ENCODE results near the gene ABCC6. TPM values are rescaled to one million over a fixed set of nuclear protein-coding genes. Genes with fewer than 3 reads are reported as not detected.
"Not testable (repeated sequence)": the region's sequence is repeated elsewhere in the genome, so short reads cannot be mapped to it uniquely, and the experiment has no call there.

ABCC6 gene
- total RNA-seq, 1 experiment from 2014 or later = 0.73 TPM

DNA sequence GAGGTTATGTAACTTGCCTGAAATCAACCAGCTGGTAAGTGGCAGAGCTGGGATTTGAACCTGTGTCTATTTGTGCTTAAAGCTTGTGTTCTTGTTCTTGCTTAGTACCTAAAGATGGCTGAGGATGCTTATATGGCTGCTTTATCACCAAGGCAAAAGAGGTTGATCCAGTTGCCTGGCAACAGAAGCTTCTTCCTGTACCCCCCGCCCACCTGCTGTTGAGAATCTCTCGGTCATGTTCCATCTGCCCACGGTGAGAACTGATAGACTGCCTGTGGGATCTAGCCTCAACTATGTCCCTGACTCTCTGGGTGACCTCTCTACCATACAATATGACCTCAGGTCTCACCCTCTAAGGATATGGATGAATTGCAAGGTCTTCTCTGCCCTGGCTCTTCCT, 60.7 kb downstream of the ABCC6 start:
- Histone ChIP-seq H3F3A (ENCODE audit: low read length, unreplicated experiment) (no peaks in the 10 kb centered on the region), H3K4me3 (ENCODE audit: low read length) (no peak overlapping the region), H3K4me2 (ENCODE audit: low read length) (no peak overlapping the region), H4K20me1 (ENCODE audit: low read length) (no peaks in the 10 kb centered on the region), H3K36me3 (ENCODE audit: low read depth, low read length) (no peaks in the 10 kb centered on the region), H3K27me3 (ENCODE audit: low read length) (no peaks in the 10 kb centered on the region), H3K4me1 (ENCODE audit: insufficient read depth, low read length) (no peaks in the 10 kb centered on the region), H3K79me2 (ENCODE audit: low read length) (no peaks in the 10 kb centered on the region), H2AFZ (ENCODE audit: low read length) (no peak overlapping the region), H3K9me2 (replicated peaks; ENCODE audit: low read length) (no peaks in the 10 kb centered on the region), H3K9ac (ENCODE audit: low read length) (no peak overlapping the region), H3K27ac (ENCODE audit: low read length) (no peak overlapping the region), H3K9me3 (ENCODE audit: low read length) (no peaks in the 10 kb centered on the region)
- CTCF ChIA-PET = no interaction called here
- no peak for DNase-seq
- TF ChIP-seq, protein P1, sequence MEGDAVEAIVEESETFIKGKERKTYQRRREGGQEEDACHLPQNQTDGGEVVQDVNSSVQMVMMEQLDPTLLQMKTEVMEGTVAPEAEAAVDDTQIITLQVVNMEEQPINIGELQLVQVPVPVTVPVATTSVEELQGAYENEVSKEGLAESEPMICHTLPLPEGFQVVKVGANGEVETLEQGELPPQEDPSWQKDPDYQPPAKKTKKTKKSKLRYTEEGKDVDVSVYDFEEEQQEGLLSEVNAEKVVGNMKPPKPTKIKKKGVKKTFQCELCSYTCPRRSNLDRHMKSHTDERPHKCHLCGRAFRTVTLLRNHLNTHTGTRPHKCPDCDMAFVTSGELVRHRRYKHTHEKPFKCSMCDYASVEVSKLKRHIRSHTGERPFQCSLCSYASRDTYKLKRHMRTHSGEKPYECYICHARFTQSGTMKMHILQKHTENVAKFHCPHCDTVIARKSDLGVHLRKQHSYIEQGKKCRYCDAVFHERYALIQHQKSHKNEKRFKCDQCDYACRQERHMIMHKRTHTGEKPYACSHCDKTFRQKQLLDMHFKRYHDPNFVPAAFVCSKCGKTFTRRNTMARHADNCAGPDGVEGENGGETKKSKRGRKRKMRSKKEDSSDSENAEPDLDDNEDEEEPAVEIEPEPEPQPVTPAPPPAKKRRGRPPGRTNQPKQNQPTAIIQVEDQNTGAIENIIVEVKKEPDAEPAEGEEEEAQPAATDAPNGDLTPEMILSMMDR (conservative IDR thresholded peaks at IDR 0.05; ENCODE audit: low read depth, low read length) = no peak
- TF ChIP-seq EZH2 (IDR thresholded peaks at IDR 0.05; ENCODE audit: low read length, unreplicated experiment) = no peak
- no peak for TF ChIP-seq EZH2phosphoT487 (IDR thresholded peaks at IDR 0.05; ENCODE audit: borderline replicate concordance, low read length)
- intact Hi-C loops (cut with micrococcal nuclease) = no loop called here
- ATAC-seq = no peak
- no TSS peak for BruUV-seq (replicated peaks)
- POLR2A ChIA-PET (ENCODE audit: unreplicated experiment) = no interaction called here

DNA sequence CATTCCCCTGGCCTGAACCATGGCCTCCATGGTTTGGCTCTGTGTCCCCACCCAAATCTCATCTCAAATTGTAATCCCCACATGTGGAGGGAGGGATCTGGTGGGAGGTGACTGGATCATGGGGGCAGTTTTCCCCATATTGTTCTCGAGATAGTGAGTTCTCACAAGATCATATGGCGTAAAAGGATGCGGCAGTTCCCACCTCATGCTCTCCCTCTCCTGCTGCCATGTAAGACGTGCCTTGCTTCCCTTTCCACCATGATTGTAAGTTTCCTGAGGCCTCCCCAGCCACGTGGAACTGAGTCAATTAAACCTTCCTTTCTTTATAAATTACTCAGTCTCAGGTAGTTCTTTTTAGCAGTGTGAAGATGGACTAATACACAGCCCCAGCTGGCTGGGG, 61.5 kb downstream of the ABCC6 start:
- H3F3A ChIP-seq (ENCODE audit: low read length, unreplicated experiment); H3K4me3 ChIP-seq (ENCODE audit: low read length); H2AFZ ChIP-seq (ENCODE audit: low read length); H3K9me3 ChIP-seq (ENCODE audit: low read length); H3K9me2 ChIP-seq (replicated peaks; ENCODE audit: low read length); H3K9ac ChIP-seq (ENCODE audit: low read length); BruUV-seq (replicated peaks); ATAC-seq; H3K4me1 ChIP-seq (ENCODE audit: insufficient read depth, low read length); H3K4me2 ChIP-seq (ENCODE audit: low read length); H4K20me1 ChIP-seq (ENCODE audit: low read length); H3K27me3 ChIP-seq (ENCODE audit: low read length); DNase-seq; CTCF ChIA-PET; H3K36me3 ChIP-seq (ENCODE audit: low read depth, low read length); intact Hi-C loops (cut with micrococcal nuclease); H3K27ac ChIP-seq (ENCODE audit: low read length); POLR2A ChIA-PET (ENCODE audit: unreplicated experiment); H3K79me2 ChIP-seq (ENCODE audit: low read length): not testable (repeated sequence)

DNA sequence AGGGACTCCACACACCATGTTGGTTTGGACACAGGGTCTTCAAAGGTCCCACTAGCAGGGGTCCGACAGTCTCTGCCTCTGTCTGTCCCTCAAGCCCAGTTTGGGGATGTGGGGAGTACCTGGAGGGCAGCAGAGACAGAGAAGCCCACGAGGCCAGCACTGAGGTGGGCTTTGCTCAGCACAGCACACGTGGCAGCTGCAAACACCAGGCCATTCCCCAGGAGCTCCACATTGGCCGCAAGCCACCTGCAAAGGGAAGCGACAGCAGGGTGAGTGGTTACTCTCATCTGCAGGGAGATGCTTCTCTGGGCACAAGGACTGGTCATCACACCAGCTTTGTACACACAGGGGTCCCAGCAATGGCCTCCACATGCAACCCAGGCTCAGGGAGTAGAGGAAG, 62.0 kb downstream of the ABCC6 start:
- Histone ChIP-seq H3K4me2 (ENCODE audit: low read length) (no peak overlapping the region), H3F3A (ENCODE audit: low read length, unreplicated experiment) (no peaks in the 10 kb centered on the region), H3K27me3 (ENCODE audit: low read length) (no peaks in the 10 kb centered on the region), H3K36me3 (ENCODE audit: low read depth, low read length) (no peaks in the 10 kb centered on the region), H3K79me2 (ENCODE audit: low read length) (no peaks in the 10 kb centered on the region), H3K9me2 (replicated peaks; ENCODE audit: low read length) (no peaks in the 10 kb centered on the region), H3K9me3 (ENCODE audit: low read length) (no peaks in the 10 kb centered on the region), H2AFZ (ENCODE audit: low read length) (no peak overlapping the region), H3K4me3 (ENCODE audit: low read length) (no peak overlapping the region), H3K27ac (ENCODE audit: low read length) (no peak overlapping the region), H3K4me1 (ENCODE audit: insufficient read depth, low read length) (no peaks in the 10 kb centered on the region), H4K20me1 (ENCODE audit: low read length) (no peaks in the 10 kb centered on the region), H3K9ac (ENCODE audit: low read length) (no peak overlapping the region)
- no TSS peak for BruUV-seq (replicated peaks)
- ChIA-PET CTCF (no interaction called here), POLR2A (ENCODE audit: unreplicated experiment) (no interaction called here)
- ATAC-seq = no peak
- no peak for DNase-seq
- intact Hi-C loops (cut with micrococcal nuclease) = no loop called here
- TF ChIP-seq EZH2phosphoT487 (IDR thresholded peaks at IDR 0.05; ENCODE audit: borderline replicate concordance, low read length) = no peak
- no peak for TF ChIP-seq EZH2 (IDR thresholded peaks at IDR 0.05; ENCODE audit: low read length, unreplicated experiment)
- TF ChIP-seq, protein P1 (conservative IDR thresholded peaks at IDR 0.05; ENCODE audit: low read depth, low read length) = no peak

Measured in PC-3 (cell line).